Hepatocyte (in vitro differentiated cells): ENCODE measurements around the gene OPA3. TPM values are rescaled to one million over a fixed set of nuclear protein-coding genes. Genes with fewer than 3 reads are reported as not detected.
A peak's percentile ranks its signal among the peaks of the same experiment; 100 is the strongest.

Experiments used
- DNase-seq: peaks from one replicate; pipeline ENCODE4 v3.0.0-alpha.2; 2016; ENCODE audit warnings: low spot score
- H2AFZ ChIP-seq: fragments of 200-600 bp; sonication (generic); 2 replicates; pipeline ENCODE4 v1.6.0; 2016; ENCODE audit warnings: antibody characterized with exemption, mild to moderate bottlenecking
- H3K27ac ChIP-seq: fragments of 200-600 bp; sonication (generic); 2 replicates; pipeline ENCODE4 v1.5.1; 2016; ENCODE audit warnings: mild to moderate bottlenecking
- H3K27me3 ChIP-seq: fragments of 200-600 bp; sonication (generic); 2 replicates; pipeline ENCODE4 v1.6.1; 2016
- H3K36me3 ChIP-seq: fragments of 200-600 bp; sonication (generic); replicated peaks from 2 replicates; pipeline ENCODE4 v1.5.1; 2016; ENCODE audit warnings: low read depth; ENCODE audit not compliant: insufficient read depth
- H3K4me1 ChIP-seq: fragments of 200-600 bp; sonication (generic); 2 replicates; pipeline ENCODE4 v1.5.1; 2016; ENCODE audit warnings: mild to moderate bottlenecking, moderate library complexity; ENCODE audit not compliant: insufficient read depth
- H3K4me2 ChIP-seq: fragments of 200-600 bp; sonication (generic); 2 replicates; pipeline ENCODE4 v1.6.0; 2016
- H3K4me3 ChIP-seq: fragments of 200-600 bp; sonication (generic); 2 replicates; pipeline ENCODE4 v1.5.1; 2016; ENCODE audit warnings: mild to moderate bottlenecking
- H3K79me2 ChIP-seq: fragments of 200-600 bp; sonication (generic); 2 replicates; pipeline ENCODE4 v1.6.0; 2017; ENCODE audit warnings: mild to moderate bottlenecking
- H3K9me2 ChIP-seq: fragments of 200-600 bp; sonication (generic); replicated peaks from 2 replicates; pipeline ENCODE4 v1.6.0; 2017; ENCODE audit warnings: mild to moderate bottlenecking; ENCODE audit not compliant: insufficient read depth
- H3K9me3 ChIP-seq: fragments of 200-600 bp; sonication (generic); 2 replicates; pipeline ENCODE4 v1.5.1; 2016; ENCODE audit warnings: low read depth, mild to moderate bottlenecking
- H4K20me1 ChIP-seq: fragments of 200-600 bp; sonication (generic); 2 replicates; pipeline ENCODE4 v1.6.0; 2016; ENCODE audit warnings: mild to moderate bottlenecking; ENCODE audit not compliant: insufficient read depth, poor library complexity, severe bottlenecking
- CTCF ChIP-seq: fragments of 200-600 bp; sonication (generic); IDR thresholded peaks from 2 replicates; pipeline ENCODE4 v1.5.1; 2016; ENCODE audit warnings: antibody characterized with exemption, mild to moderate bottlenecking; ENCODE audit not compliant: poor library complexity
- EZH2 ChIP-seq: fragments of 200-600 bp; sonication (generic); IDR thresholded peaks from 2 replicates; pipeline ENCODE4 v1.6.1; 2016; ENCODE audit warnings: antibody characterized with exemption, mild to moderate bottlenecking, borderline replicate concordance
- EZH2phosphoT487 ChIP-seq: fragments of 200-600 bp; sonication (generic); IDR thresholded peaks from one replicate; pipeline ENCODE4 v1.6.1; 2018; ENCODE audit warnings: antibody characterized with exemption, mild to moderate bottlenecking, low read depth, moderate library complexity; ENCODE audit not compliant: unreplicated experiment, severe bottlenecking
- WGBS: methylation state at CpG from one replicate; pipeline ENCODE4 v1.1.6; 2016; ENCODE audit warnings: low lambda C conversion rate; ENCODE audit errors: missing lambda C conversion rate; 5-methylcytosine and 5-hydroxymethylcytosine counted together
- polyA plus RNA-seq: library from polyadenylated mRNA; unstranded; fragments of >200 nt; fragmentation: Nextera tagmentation; extraction: Ambion mirVana; gene quantifications from 2 replicates; pipeline ENCODE4 v1.2.1, GENCODE V29; 2016
- total RNA-seq: library from RNA; depleted of rRNA; stranded (reverse); fragments of >200 nt; gene quantifications from 2 replicates; pipeline ENCODE4 v1.2.3, GENCODE V29; 2014

Gene OPA3
- total and polyA plus RNA-seq, 2 experiments from 2014 or later = 15.0 to 15.1 TPM

GRCh38 chr19:45495178-45495577, 89.4 kb downstream of the OPA3 start:
- Histone ChIP-seq H3K9me3 (no peaks in the 10 kb centered on the region), H4K20me1 (no peaks in the 10 kb centered on the region), H3K36me3 (no peaks in the 10 kb centered on the region), H3K4me2 (no peak overlapping the region), H3K4me3 (no peak overlapping the region), H2AFZ (no peak overlapping the region), H3K27me3 (peaks cover 24% of the 10 kb centered on the region), H3K79me2 (no peaks in the 10 kb centered on the region), H3K9me2 (no peaks in the 10 kb centered on the region), H3K27ac (no peak overlapping the region), H3K4me1 (peaks cover 13% of the 10 kb centered on the region)
- TF ChIP-seq EZH2phosphoT487 = no peak
- no peak for DNase-seq
- WGBS = 91% methylated on average over 5 of the region's 5 CpGs

GRCh38 chr19:45494261-45494916, 90.2 kb downstream of the OPA3 start:
- Histone ChIP-seq H3K27ac (no peak overlapping the region), H3K9me2 (no peaks in the 10 kb centered on the region), H2AFZ (no peak overlapping the region), H3K36me3 (no peaks in the 10 kb centered on the region), H3K4me2 (no peak overlapping the region), H3K9me3 (no peaks in the 10 kb centered on the region), H4K20me1 (no peaks in the 10 kb centered on the region), H3K79me2 (no peaks in the 10 kb centered on the region), H3K4me3 (no peak overlapping the region), H3K4me1 (peaks cover 13% of the 10 kb centered on the region), H3K27me3 (peaks cover 17% of the 10 kb centered on the region)
- DNase-seq = no peak
- 96% methylated on average over 37 of the region's 39 CpGs for WGBS
- no peak for TF ChIP-seq CTCF
- no peak for TF ChIP-seq EZH2
- TF ChIP-seq EZH2phosphoT487 = no peak

- DNase-seq = peak; percentile 58
- no peaks in the 10 kb centered on the region for H3K9me3 ChIP-seq
- TF ChIP-seq EZH2 (no peak), EZH2phosphoT487 (no peak), CTCF (no peak)
- H3K4me3 ChIP-seq = peak overlapping the region; percentile 35
- peak overlapping the region; percentile 89 for H3K4me2 ChIP-seq
- no peaks in the 10 kb centered on the region for H3K79me2 ChIP-seq
- no peaks in the 10 kb centered on the region for H4K20me1 ChIP-seq
- H2AFZ ChIP-seq = peak overlapping the region; percentile 55
- 10% methylated on average over 22 of the region's 32 CpGs for WGBS
- H3K36me3 ChIP-seq = no peaks in the 10 kb centered on the region
- H3K27me3 ChIP-seq = peaks cover 2% of the 10 kb centered on the region
- H3K27ac ChIP-seq = peak overlapping the region; percentile 32
- peaks cover 6% of the 10 kb centered on the region for H3K4me1 ChIP-seq
- H3K9me2 ChIP-seq = no peaks in the 10 kb centered on the region
These were observed 91.8 kb downstream of the OPA3 start for GRCh38 chr19:45492627-45493470.

GRCh38 chr19:45492137-45492626, 92.4 kb downstream of the OPA3 start:
- no peaks in the 10 kb centered on the region for H4K20me1 ChIP-seq
- no peak overlapping the region for H2AFZ ChIP-seq
- H3K4me3 ChIP-seq = no peak overlapping the region
- H3K4me2 ChIP-seq = peak overlapping the region; percentile 89
- H3K9me2 ChIP-seq = no peaks in the 10 kb centered on the region
- DNase-seq = no peak
- H3K27ac ChIP-seq = no peak overlapping the region
- 83% methylated on average over 5 of the region's 5 CpGs for WGBS
- no peaks in the 10 kb centered on the region for H3K27me3 ChIP-seq
- H3K36me3 ChIP-seq = no peaks in the 10 kb centered on the region
- H3K79me2 ChIP-seq = no peaks in the 10 kb centered on the region
- TF ChIP-seq EZH2phosphoT487 = no peak
- no peak for TF ChIP-seq CTCF
- TF ChIP-seq EZH2 = no peak
- H3K4me1 ChIP-seq = peaks cover 6% of the 10 kb centered on the region
- no peaks in the 10 kb centered on the region for H3K9me3 ChIP-seq
